ENCODE measurements around the gene KRT76.

- no peak for TF ChIP-seq POLR2AphosphoS5 (IDR thresholded peaks at IDR 0.05)
- no peak for TF ChIP-seq CTCF (IDR thresholded peaks at IDR 0.05)
Measured at GRCh38 chr12:52751795-52752194, 25.4 kb downstream of the KRT76 start.

Measured in gastroesophageal sphincter (tissue), 3 donors.